ENCODE measurements around the gene C1QL2.

The C1QL2 gene

DNA sequence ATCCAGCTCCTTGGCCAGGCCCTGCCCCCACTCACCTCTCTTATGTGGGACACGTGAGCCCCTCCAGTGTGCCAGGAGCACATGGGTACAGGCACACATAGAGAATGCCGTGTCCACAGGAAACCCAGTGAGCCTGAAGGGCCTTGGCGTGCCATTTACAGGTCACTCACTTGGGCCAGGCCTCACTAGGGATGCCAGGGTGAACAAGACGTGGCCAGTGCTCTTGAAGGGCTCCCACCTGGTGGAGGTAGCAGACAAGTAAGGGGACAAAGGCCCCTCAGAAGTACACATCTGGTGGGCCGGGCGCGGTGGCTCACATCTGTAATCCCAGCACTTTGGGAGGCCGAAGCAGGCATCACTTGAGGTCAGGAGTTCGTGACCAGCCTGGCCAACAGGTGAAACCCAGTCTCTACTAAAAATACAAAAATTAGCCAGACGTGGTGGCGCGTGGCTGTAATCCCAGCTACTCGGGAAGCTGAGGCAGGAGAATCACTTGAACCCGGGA is 15.1 kb upstream of the C1QL2 start:
- TF ChIP-seq ZNF274 (IDR thresholded peaks at IDR 0.05; ENCODE audit: low read depth, low read length) = no peak
- H3K4me3 ChIP-seq (ENCODE audit: low read length) = no peak overlapping the region

DNA sequence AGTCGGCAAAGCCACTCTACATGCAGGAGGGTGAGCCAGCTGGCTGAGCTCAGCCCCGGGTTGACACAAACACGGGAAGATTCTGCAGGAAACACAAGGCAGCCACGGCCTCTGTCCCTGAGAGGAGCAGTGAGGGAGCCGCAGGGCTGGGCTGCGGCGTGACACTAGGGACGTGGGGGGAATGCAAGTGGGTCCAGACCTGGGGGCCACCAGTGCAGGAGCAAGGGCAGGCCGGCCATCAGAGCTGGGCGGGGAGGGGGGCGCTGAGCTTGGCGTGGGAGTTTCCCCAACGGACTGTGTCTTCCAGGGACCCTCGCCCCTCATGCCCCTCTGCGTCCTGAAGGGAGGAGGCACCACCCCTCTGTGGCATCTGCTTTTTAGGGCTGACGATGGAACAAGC is 12.0 kb upstream of the C1QL2 start:
- no peak overlapping the region for H3K4me3 ChIP-seq (ENCODE audit: low read length)
- no peak for TF ChIP-seq ZNF274 (IDR thresholded peaks at IDR 0.05; ENCODE audit: low read depth, low read length)

DNA sequence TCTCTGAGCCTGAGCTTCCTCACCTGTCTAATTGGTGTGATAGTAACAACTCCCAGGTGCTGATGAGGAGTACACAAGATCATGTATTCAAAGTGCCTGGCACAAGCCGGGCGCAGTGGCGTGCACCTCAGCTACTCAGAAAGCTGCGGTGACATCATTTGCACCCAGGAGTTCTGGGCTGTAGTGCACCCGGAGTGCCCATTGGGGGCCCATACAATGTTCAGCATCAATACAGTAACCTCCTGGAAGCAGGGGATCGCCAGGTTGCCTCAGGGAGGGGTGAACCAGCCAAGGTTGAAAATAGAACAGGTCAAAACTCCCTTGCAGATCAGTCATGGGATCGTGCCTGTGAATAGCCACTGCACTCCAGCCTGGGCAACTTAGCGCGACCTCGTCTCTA is 11.2 kb upstream of the C1QL2 start:
- no peak for TF ChIP-seq ZNF274 (IDR thresholded peaks at IDR 0.05; ENCODE audit: low read depth, low read length)
- no peak overlapping the region for H3K4me3 ChIP-seq (ENCODE audit: low read length)

DNA sequence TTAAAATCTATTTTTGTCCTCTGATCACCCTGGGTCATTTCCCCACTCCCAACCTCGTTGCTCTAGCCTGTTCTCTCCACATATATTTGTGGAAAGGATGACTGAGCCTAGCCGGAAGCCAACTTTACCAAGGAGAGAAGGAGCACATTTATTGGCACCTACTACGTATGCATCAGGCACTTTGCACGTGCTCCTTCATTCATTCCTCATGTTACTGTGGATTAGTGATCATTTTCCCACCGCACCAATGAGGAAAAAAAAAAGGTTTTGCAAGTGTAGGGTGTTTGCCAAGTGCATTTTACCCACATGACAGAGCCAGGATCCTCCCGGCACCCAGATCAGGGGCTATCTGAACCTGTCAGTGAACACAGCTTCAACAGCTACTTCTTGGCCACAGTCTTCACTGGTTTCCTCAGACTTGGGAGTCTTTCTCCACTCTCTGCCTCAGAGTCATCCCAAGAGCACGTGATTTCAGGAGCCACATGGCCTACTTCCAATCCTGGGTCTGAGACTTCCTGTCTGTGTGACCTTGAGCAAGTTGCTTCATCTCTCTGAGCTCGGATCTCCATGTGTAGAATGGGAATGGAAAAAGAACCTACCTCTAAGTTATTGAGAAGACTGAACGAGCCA is 1.9 kb upstream of the C1QL2 start:
- no peak overlapping the region for H3K4me3 ChIP-seq (ENCODE audit: low read length)
- no peak for TF ChIP-seq ZNF274 (IDR thresholded peaks at IDR 0.05; ENCODE audit: low read depth, low read length)

DNA sequence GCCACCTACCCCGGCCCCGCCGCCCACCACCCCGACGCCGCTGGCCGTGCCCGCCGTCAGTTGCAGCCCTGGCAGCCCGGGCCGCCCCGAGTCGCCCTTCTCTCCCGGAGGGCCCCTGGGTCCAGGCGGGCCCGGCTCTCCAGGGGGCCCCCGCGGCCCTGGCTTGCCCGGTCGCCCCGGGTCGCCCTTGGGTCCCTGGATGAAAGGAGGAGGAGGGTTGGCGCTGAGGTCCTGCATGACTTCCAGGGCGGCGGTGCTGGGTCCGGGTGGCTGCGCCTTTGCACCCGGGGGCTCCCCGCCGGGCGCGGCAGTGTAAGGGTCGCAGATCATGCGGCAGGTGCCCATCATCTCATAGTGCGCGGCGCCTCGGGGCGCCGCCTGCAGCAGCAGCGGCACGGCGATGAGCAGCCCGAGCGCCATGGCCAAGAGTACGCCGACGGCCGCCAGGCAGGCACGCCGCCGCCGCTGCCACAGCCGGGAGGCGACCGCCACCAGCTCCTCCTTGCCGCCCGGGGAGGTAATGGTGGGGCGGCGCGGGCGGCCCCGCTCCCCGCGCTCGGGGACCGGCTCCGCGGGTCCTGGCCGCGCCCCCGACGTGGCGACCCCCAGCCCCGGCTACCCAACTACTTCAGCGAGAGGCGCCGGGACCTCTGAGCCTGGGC is 570 bp downstream of the C1QL2 start:
- no peak for TF ChIP-seq ZNF274 (IDR thresholded peaks at IDR 0.05; ENCODE audit: low read depth, low read length)
- no peak overlapping the region for H3K4me3 ChIP-seq (ENCODE audit: low read length)

DNA sequence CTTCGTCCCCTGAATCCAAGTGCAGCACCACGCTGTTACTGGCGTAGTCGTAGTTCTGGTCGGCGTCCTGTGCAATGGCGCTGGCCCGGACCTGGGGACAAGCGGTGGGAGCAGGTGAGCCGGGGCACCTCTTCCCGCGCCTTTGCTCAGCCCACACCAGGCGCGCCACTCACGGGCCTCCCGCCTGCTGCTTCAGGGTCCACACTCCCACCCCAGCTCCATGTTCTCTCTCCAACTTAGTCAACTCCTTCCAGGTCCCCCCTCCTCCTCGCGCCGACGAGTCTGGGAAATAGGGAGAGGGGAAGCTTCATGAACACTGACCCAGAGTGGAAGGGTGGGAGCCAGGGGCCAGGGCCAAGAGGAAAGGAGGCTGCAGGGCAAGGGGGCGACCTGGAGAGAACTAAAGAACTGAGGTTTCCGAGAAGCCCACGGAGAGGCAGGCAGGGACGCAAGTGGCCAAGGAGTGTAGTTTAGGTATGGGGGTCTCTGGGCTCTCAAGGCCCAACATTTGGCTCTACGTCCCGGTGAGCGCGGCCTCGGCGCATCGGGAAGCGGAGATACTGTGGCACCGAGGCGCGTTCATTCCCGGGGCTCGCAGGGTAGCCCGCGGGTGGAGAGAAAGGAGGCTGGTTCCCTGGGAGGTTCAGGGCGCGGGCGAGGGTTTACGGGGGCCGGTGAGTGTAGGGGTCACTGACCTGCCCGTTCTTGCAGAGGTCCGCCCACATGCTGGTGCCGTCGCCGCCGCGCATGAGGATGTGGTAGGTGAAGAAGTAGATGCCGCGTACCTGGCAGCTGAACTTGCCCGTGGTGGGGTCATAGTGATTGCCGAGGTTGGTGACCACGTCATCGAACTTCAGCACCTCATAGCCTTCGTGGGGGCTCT is 1.4 kb downstream of the C1QL2 start:
- no peak for TF ChIP-seq ZNF274 (IDR thresholded peaks at IDR 0.05; ENCODE audit: low read depth, low read length)
- no peak overlapping the region for H3K4me3 ChIP-seq (ENCODE audit: low read length)

DNA sequence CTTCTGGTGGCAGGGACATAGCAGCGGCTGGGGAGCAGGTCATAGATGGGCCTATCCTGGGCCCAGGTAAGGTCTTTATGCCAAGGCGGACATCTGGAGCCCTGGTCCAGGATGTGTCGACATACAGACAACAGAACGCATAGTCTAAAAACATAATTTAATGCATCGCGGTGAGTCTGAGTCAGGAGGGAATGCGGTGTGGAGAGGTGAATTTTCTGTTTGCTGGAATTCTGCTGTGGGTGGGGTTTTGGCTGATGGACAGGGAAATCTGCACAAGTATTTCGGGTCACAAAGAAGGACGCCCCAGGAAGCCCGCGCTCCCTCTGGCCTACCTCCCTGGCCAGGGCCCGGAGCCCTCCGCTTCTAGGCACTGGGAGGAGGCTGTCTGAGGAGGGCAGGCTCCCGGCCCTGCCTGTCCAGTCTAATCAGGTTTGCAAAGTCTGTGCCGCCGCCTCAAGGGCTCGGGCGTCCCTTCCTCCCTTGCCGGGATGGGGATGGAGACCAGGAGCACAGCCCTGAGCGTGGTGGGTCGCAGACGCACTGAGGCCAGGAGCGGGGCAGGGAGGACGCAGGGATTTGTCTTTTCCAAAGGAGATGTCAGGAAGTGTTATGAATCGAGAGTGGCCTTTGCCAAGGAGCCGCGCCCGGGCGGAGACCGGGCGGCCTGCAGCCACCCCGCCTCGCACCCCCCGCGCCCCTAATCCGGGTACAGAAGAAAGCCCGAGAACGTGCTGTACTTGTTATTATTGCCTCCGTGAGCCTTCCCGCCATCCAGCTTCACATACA is 2.3 kb downstream of the C1QL2 start:
- TF ChIP-seq ZNF274 (IDR thresholded peaks at IDR 0.05; ENCODE audit: low read depth, low read length) = no peak
- no peak overlapping the region for H3K4me3 ChIP-seq (ENCODE audit: low read length)

DNA sequence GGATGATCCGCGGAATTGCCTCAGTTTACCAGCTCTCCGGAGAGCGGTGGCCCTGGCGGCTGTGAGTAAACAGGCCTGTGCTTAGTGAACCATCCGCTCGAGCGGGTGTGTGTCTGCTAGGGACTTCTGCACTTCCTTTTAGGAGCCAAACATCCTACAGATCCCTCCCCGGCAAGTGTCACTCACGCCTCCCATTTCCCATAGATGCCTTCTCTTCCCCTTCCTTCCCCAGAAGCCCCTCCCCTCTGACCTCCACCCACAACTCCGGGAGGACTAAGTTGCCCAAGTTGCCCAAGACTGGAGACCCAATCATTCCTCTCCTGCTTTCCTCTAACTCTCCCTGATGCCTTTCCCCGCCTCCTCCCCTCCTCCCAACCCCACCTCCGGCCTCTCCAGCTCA is 2.9 kb downstream of the C1QL2 start:
- no peak for TF ChIP-seq ZNF274 (IDR thresholded peaks at IDR 0.05; ENCODE audit: low read depth, low read length)

DNA sequence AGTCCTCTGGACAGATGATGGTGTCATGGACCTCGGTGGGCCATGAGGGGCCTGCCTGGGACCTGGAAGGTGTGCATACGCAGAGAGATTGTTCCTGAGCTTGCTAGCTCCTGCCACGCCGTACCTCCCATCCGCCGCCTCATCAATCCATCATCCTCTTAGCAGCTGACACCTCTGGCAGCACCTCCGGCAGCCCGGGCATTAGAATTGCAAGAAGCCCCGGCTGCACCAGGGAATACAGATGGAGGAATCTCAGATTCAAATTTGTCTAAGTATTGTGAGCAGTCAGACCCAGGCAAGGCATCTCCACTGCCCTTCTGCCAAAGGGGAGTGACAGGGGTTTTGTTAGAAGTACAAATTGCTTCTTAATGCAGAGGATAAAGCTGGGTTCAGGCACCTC is 4.5 kb downstream of the C1QL2 start:
- no peak for TF ChIP-seq ZNF274 (IDR thresholded peaks at IDR 0.05; ENCODE audit: low read depth, low read length)
- no peak overlapping the region for H3K4me3 ChIP-seq (ENCODE audit: low read length)

More for the DNA sequence above, 2.9 kb downstream of the C1QL2 start:
- H3K4me3 ChIP-seq (ENCODE audit: low read length) = no peak overlapping the region

DNA sequence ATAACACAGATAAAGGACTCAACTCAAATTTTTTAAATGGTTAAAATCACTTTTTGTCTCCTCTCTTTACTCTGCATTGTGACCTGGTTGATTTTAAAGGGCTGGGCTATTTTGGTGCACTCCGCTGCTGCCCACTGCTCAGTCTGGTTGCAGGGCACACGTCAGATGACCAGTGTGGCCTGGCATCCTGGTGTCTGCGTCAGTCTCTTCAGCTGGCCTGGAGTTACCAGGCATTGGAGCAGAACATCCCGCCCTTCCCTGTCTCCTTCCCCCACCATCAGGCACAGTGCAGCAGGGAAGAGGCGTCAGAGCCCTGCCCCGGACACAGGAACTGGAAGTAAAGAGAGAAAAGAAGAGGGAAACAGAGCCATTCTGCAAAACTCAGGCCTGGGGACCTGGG is 8.9 kb downstream of the C1QL2 start:
- H3K4me3 ChIP-seq (ENCODE audit: low read length) = no peak overlapping the region
- no peak for TF ChIP-seq ZNF274 (IDR thresholded peaks at IDR 0.05; ENCODE audit: low read depth, low read length)

DNA sequence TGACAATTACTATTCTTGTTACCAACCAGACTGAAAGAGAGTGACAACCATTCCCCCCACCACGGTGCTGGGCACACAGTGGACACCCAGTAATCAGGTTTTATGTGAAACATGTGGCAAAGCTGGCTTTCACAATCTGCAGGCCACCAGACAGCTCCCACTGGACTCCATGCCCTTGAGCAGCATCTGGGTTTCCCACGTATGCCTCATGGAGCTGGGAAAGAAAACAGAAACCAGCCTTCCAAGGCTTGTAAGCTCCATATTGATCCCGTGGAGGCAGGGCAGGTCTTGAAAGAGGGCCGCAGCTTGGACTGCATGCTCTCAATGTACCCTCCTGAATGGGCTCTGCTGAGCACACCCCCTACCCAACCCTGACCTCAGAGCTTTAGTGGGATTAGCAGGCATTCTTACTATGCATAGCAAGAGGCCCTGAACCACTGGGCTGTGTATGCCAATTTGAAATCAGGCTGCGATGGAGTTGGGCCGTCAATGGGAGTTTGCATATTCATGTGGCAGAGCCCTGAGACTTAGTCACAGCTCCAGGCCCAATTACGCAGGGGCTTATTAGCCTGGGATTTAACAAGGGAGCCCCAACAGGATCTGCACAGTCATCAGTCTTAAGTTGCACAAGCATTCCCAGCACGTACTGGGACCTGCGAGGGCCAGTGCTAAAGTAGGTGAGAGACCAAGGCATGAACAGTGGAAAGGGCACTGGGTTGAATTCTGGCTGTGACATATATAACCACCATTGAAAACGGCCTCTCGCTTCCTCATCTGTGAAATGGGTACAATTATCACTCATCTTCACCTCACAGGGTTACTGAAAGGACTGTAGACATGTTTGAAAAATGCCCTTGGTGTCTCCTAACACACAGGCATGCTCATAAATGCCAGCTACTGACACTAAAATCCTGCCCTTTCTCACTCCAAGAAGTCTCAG is 10.5 kb downstream of the C1QL2 start:
- no peak for TF ChIP-seq ZNF274 (IDR thresholded peaks at IDR 0.05; ENCODE audit: low read depth, low read length)
- H3K4me3 ChIP-seq (ENCODE audit: low read length) = no peak overlapping the region

DNA sequence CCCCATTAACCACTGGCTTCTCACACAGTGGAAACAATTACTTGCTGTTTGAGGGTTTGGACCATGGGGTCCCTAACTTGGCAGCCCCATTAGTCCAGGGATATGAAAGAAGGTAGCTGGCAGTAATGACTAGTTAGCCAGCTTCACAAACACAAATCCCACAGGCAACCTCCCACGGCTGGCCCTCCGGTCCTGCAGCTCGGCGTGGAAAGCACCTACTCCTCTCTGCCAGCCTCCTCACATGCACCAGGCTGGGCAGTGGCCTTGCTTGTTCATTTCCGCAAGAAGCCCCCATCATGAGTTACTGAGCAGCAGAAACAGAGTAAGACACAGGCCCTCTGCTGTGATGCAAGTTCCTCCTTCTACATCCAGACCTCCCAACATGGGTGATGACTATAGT is 13.7 kb downstream of the C1QL2 start:
- no peak for TF ChIP-seq ZNF274 (IDR thresholded peaks at IDR 0.05; ENCODE audit: low read depth, low read length)
- H3K4me3 ChIP-seq (ENCODE audit: low read length) = no peak overlapping the region

DNA sequence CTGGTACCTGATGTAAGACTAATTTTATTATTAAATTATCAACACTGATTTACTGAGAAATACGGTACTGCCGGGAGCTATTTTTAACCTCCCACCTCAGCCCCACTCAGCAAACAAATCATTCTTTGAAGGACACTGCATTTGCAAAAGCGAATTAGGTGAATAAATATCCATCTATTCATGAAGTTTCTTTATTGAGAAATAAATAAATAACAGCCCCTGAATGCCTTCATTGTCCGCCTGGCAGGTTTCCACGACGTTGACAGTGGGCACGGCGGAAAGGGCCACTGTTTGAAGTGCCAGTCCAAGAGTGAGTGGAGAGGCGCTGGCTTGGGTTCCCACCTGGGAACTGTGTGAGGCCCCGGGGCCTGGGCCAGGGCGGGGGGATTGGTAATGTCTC is 15.7 kb downstream of the C1QL2 start:
- TF ChIP-seq ZNF274 (IDR thresholded peaks at IDR 0.05; ENCODE audit: low read depth, low read length) = no peak

More for the DNA sequence above, 15.7 kb downstream of the C1QL2 start:
- H3K4me3 ChIP-seq (ENCODE audit: low read length) = no peak overlapping the region
